Loucy (cell line): Measurements from ENCODE around the gene HOXD8.

ENCODE experiments used
- EZH2phosphoT487 ChIP-seq: fragments of 200-600 bp; IDR thresholded peaks from 2 replicates; pipeline ENCODE4 v1.6.1; 2018; ENCODE audit warnings: antibody characterized with exemption, mild to moderate bottlenecking, moderate library complexity, borderline replicate concordance
- TF ChIP-seq, protein P1 (sequence below): fragments of 200-600 bp; sonication (generic); conservative IDR thresholded peaks from 2 replicates; pipeline ENCODE4 v1.5.1; 2014; ENCODE audit warnings: mild to moderate bottlenecking, antibody characterized with exemption, low read length

DNA sequence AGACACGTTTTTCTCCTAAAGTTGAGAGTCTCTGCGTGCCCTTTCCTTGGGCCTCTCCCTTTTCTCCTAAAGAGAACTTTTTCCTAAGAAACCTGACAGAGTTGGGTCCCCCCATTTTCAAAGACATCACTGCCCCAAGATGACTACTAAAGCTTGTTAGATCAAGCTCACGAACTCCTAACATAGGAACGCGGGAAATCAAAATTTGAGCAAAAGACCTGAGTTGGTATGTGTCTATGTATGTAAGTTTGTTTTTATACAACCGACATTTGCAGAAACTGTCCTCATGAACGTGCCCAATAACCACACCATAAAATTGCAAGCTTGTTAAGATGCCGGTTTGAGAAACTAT lies 35.6 kb upstream of the HOXD8 start:
- TF ChIP-seq, protein P1, sequence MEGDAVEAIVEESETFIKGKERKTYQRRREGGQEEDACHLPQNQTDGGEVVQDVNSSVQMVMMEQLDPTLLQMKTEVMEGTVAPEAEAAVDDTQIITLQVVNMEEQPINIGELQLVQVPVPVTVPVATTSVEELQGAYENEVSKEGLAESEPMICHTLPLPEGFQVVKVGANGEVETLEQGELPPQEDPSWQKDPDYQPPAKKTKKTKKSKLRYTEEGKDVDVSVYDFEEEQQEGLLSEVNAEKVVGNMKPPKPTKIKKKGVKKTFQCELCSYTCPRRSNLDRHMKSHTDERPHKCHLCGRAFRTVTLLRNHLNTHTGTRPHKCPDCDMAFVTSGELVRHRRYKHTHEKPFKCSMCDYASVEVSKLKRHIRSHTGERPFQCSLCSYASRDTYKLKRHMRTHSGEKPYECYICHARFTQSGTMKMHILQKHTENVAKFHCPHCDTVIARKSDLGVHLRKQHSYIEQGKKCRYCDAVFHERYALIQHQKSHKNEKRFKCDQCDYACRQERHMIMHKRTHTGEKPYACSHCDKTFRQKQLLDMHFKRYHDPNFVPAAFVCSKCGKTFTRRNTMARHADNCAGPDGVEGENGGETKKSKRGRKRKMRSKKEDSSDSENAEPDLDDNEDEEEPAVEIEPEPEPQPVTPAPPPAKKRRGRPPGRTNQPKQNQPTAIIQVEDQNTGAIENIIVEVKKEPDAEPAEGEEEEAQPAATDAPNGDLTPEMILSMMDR: no peak
- TF ChIP-seq EZH2phosphoT487: no peak
